PFSK-1 (cell line): ENCODE data around the gene DDI2.

Source experiments
- FOXP2 ChIP-seq: optimal IDR thresholded peaks from 2 replicates; pipeline ENCODE3; 2011; ENCODE audit warnings: borderline replicate concordance, control low read depth, inconsistent platforms; ENCODE audit not compliant: insufficient read depth; ENCODE audit errors: extremely low read length, extremely low read depth
- POLR2AphosphoS5 ChIP-seq: IDR thresholded peaks from 2 replicates; pipeline ENCODE4 v1.6.1; 2012; ENCODE audit warnings: low read depth, mild to moderate bottlenecking, control low read depth, low read length, moderate library complexity
- REST ChIP-seq, 2 experiments: IDR thresholded peaks; 2 replicates each; pipeline versions ENCODE4 v1.6.1 to v1.8.0; 2011 to 2012; ENCODE audit warnings: low read depth in 2 of 2, low read length in 2 of 2, control low read depth in 1 of 2, inconsistent platforms in 1 of 2, mild to moderate bottlenecking in 1 of 2, moderate library complexity in 1 of 2; ENCODE audit not compliant: insufficient read depth in 1 of 2
- SIN3A ChIP-seq: IDR thresholded peaks from 2 replicates; pipeline ENCODE4 v1.6.1; 2012; ENCODE audit warnings: mild to moderate bottlenecking, low read length, moderate library complexity, borderline replicate concordance; ENCODE audit not compliant: insufficient read depth
- TAF1 ChIP-seq: IDR thresholded peaks from 2 replicates; pipeline ENCODE4 v1.6.1; 2012; ENCODE audit warnings: low read length, control low read depth, borderline replicate concordance; ENCODE audit not compliant: insufficient read depth

- TF ChIP-seq TAF1 = no peak
- no peak for TF ChIP-seq REST (IDR thresholded peaks at IDR 0.05; ENCODE audit: insufficient read depth in 1 of 2, low read depth in 2 of 2, low read length in 2 of 2)
- TF ChIP-seq POLR2AphosphoS5 = no peak
- no peak for TF ChIP-seq SIN3A
- no peak for TF ChIP-seq FOXP2
Measured at GRCh38 chr1:15696956-15697521, 79.8 kb downstream of the DDI2 start.
